ENCODE measurements around the gene SELENOM.
"Not testable (repeated sequence)": the region's sequence is repeated elsewhere in the genome, so short reads cannot be mapped to it uniquely, and the experiment has no call there.

SELENOM gene

DNA sequence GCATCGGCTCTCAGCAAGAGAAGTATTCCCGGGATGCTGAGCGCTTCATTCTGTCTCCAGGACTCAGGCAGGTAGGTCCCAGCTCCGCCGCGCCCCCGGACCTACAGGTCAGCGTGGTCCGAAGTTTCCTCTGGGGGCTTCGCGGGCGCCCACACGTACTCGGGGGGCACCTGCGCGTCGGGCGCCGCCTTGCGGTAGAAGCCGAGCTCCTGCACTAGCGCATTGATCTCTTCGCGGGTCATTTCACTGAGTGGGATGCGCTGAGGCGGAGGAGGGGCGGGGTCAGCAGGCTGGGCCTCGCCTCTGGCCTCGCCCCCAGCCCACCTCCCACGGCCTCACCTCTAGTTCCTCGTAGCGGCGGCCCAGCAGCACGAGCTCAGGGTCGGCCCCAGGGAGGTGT is 2.5 kb downstream of the SELENOM start:
- no peak for DNase-seq

DNA sequence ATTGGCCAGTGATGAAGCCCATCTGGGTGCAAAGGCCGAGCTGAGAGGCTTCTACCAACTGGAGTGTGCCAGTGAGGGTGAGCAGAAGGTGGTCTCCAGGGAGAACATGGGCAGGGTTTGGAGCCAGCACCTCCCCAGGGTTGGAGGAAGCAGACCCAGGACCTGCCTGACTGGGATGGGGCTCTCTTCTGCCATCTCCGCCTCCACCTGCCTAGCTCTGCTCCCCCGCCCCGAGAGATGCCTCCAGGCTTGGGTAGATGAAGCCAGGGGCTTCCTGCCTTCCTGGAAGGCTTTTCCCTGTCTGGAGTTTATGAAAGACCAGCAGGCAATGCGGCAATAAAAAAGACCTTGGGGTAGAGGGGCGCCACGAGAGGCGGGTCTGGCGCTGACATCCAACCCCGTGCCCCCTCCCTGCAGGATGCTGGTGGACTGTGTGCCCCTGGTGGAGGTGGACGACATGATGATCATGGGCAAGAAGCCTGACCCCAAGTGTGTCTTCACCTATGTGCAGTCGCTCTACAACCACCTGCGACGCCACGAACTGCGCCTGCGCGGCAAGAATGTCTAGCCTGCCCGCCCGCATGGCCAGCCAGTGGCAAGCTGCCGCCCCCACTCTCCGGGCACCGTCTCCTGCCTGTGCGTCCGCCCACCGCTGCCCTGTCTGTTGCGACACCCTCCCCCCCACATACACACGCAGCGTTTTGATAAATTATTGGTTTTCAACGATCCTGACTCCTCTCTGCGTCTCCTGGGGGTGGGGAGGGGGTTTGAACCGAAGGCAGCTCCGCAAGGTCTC is 3.3 kb downstream of the SELENOM start:
- no peak for DNase-seq

DNA sequence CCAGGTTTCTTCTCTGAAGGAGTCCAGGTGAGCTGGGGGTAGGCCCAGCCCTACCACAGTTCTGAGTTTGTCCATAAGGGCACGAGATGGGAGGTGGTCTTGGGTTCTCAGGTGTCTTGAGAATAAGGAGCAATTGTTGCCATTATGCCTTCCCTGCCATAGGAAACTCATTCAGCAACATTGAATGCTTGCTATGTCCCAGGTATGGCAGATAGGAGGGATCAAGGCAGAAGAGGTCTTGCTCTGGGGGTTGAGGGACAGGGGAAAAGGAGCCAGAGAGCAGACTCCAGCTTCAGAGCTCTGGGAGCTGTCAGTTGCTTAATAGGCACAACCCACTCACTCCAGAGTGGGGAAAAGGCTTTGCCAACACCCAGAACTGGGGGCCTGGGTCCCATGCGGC is 4.3 kb downstream of the SELENOM start:
- DNase-seq = no peak

DNA sequence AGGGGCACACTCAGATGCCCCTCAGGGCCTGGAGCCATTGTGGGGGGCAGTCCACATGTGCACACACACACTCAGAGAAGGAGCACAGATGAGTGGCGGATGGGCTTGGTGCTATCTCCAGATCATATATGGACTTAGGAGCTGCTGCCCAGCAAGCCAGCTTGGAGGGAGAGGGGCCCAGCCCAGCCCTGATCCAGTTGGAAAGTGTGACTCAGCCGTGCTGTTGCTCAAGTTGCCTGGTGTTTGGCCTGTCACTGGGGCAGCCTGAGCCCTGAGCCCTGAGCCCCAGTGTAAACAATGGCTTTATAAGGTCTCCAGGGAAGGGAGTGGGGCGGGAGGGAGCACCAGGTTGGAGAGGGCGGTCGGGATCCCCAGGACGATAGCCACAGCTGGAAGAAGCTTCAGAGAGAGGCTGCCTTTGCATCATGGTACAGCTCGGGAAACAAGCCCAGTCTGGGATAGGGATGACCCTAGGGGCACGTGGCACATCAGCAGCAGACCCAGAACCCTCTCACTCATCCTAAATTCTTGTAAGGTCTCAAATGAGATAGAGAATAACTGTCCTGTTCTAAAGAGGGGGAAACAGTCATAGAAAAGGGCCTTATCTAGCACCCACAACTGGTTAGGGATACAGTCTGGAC is 4.8 kb downstream of the SELENOM start:
- DNase-seq = no peak

DNA sequence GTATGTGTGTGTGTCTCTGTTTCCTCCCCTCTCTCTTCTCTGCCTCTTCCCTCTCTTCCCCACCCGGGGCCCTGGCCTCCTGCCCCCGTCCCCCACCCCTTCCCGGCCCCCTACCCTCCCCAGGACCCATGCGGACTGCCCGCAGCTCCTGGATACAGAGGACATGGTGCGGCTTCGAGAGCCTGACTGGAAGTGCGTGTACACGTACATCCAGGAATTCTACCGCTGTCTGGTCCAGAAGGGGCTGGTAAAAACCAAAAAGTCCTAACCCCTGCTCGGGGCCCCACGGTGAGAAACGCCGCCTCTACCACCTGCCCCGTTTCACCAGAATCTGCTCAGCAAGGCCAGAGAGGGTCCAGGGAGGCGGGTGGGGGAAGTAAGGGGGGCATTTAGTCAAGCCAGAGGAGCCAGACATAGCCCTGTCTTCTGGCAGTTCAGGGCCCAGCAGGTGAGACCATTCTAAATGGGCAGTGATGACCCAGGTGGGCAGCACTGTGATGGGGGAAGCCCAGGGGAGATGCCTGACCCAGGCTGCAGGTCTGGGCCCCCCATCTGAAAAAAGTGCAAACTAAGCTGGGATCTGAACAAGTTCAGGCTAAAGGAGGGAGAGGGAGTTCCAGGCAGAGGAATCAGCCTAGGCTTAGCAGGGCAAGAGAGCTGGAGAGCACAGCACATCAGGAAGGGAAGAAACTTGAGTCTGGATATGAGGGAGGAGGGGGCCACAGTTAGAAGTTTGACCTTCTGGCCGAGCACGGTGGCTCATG is 6.4 kb downstream of the SELENOM start:
- DNase-seq = no peak

DNA sequence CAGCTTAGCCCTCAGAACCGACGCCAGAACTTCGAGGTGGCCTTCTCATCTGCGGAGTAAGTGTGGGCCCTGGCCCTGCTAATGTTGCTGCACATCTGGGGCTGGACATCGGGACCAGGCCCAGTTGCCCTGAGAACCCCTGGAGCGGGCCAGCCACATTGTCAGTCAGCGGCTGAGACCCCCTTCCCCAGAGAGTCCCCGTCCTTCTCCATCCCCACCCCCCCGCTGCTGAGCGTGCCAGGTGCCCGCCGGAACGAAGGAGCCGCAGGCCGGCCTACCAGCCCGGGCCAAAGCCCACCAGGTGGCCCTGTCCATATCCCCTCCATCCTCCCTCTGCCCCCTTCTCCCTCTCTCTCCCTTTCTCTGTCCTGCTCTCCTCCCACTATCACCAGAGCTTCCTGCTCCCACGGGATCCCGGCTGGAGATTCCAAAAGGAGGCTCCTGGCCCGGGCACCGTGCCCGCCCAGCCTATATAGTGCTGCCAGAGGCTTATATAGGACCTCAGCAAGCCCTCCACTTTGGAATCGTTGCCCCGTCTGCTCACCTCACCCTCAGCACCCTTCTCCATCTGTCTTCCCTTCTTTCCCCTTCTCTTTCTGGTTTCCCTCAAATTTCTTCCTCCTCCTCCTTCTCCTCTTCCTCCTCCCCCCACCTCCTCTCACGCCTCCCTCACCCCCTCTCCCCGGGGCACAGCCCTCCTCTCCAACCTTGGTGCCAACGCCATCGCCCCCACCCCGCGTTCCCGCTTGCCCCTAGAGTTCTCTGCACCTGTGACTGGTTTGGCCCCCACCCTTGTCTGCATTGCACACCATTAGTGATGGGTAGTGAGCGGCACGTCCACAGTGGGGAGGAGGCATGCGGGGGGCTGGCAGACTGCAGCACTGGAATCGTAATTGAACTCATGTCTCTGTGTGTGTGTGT is 7.3 kb downstream of the SELENOM start:
- no peak for DNase-seq

DNA sequence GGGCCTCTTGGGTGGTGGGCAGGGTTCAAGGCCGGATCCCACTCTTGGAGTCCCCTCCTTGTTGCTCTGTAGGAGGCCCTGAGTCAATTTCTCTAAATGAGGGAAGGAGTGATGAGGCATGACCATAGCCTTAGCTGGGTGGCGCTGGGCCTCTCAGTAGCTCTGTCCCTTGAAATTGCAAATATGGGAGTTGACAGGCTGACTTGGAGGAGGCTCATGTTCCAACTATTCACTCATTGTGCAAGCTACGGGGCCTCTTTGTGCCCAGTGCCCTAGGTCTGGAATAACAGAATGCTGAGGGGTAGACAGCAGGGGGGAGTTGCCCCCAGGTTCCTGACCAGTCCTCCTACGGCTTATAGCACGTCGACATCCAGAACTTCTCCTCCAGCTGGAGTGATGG is 8.0 kb downstream of the SELENOM start:
- DNase-seq = no peak

DNA sequence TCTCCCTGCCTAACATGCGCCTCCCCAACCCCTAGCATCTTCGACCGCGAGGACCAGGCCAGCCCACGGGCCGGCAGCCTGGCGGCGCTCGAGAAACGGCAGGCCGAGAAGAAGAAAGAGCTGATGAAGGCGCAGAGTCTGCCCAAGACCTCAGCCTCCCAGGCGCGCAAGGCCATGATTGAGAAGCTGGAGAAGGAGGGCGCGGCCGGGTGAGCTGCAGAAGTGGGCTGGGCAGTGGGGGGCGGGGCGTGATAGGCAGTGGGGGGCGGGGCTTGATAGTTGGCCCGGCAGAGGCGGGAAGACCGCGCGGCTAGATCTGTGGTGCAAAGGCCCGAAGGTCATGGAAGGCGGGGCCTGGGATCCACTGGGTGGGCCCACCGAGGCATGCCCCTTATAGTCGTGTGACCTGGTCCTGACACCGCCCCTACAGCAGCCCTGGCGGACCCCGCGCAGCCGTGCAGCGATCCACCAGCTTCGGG is 8.7 kb downstream of the SELENOM start:
- DNase-seq = no peak

DNA sequence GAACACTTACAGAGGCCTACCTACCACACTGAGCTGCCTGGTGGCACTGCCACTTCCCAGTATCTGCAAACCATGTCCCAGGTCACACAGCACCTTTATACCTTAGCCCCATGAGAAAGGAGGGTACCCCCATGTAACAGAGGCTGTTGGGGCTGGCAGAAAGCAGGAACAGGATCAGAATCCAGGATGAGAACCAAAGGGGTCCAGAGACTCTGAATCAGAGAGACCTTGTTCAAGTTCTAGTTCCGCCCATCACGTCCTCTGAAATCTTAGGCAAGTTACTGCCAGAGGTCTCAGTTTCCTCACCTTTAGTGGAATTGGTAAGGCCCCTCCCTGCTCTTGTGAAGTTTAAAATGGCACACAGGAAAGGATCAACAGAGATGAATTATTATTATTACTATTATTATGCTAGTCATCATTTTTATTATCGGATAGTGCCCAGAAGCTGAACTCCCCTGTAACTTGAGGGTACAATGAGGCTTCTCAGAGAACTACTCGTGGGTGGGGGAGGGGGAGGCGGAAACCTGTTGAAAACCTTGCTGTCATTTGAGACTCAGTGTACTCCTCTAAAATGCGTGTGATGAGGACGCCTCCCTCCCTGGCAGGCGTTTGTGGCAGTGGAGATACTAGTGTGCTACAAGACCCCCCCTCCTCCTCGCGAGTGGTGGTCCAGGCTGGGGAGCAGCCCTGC is 9.3 kb downstream of the SELENOM start:
- no peak for DNase-seq

DNA sequence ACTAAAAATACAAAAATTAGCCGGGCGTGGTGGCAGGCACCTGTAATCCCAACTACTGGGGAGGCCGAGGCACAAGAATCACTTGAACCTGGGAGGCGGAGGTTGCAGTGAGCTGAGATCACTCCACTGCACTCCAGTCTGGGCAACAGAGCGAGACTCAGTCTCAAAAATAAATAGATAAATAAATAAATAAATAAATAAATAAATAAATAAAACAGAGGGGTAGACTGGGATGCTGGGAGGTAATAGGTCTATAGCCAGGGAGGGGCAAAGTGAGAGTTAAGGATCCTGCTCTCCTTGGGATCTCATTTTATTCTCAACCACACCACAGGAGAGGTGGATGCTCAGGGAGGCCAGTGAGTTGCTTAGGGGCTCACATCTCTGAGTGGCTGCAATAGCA is 9.8 kb downstream of the SELENOM start:
- DNase-seq = not testable (repeated sequence)

DNA sequence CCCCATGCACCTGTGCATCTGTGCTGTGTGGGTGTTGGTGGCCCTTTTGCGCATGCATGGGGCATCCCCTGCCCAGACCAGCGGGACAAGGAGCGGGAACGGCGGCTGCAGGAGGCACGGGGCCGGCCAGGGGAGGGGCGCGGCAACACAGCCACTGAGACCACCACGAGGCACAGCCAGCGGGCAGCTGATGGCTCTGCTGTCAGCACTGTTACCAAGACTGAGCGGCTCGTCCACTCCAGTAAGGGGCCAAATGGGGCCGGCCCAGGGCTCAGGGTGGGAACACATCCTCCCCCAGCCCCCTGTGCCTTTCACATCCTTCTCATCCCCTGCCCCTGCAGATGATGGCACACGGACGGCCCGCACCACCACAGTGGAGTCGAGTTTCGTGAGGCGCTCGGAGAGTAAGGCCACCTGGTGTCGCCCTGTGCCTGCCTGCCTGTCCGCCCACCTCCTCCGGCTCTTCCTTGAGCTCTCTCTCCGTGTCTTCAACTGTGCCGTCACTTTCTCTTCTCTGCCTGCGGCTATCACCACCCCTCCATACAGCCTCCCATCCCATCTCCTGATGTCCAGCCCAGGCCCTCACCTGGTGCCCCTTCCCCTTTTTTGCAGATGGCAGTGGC is 10.6 kb downstream of the SELENOM start:
- no peak for DNase-seq

DNA sequence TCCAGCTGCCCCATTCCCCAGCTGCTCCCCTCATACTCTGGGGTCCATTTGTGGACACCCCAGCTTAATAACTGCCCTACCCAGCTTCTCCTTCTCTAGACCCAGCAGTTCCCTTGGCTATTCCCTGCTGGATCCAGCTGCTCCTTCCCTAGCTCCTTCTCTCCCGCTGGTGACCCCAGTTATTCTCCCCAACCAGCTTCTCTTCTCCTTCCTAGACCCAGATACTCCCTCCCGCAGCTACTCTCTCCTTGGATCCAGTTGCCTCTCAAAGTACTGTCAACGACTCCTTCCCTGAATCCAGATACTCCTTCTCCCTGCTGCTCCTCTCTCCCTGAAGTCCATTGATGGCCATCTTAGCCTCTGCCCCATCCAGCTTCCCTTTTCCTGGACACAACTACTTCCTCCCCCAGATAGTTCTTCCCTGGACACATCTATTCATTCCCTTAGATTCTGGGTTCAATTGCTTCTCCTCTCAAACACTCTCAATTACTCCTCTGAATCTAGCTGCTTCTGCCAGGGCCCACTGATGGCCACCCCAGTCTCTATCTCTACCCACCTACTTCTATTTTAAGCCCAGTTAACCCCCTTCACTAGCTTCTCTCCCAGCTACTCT is 11.6 kb downstream of the SELENOM start:
- no peak for DNase-seq

DNA sequence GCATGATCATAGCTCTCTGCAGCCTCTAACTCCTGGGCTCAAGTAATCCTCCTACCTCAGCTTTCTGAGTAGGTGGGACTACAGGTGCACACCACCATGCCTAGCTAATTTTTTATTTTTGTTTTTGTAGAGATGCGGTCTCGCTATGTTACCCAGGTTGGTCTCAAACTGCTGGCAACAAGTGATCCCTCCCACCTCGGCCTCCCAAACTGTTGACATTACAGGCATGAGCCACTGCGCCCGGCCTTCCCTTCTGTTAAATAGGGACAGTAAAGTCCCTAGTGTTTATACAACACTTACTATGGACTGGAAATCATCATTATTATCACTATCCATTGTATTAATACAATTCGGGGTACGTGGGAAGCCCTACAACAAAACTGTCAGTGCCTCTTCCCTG is 12.6 kb downstream of the SELENOM start:
- no peak for DNase-seq

DNA sequence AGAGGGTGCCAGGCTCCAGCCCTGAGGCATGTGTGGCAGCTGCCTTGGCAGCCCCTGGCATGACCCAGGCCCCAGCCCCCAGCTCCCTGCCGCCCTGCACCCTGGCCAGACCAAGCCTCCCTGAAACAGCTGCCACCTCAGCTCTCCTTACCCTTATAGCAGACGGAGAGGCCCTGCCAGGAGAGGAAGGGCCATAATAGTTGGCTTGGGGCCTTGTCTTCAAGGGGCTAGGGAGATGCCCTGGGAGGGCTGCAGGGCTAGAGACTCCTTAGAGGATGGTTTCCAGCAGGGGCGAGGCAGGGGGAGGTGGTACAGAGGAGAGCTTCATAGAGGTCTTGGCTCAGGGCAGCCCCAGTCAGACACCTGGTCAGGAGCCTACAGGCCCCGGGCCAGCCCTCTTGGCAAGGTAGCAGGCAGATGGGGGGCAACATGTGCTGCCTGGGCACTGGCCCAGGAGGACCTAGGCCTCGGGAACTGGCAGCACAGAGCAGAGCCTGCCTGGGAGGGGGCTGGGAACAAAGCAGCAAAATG is 13.3 kb downstream of the SELENOM start:
- no peak for DNase-seq

DNA sequence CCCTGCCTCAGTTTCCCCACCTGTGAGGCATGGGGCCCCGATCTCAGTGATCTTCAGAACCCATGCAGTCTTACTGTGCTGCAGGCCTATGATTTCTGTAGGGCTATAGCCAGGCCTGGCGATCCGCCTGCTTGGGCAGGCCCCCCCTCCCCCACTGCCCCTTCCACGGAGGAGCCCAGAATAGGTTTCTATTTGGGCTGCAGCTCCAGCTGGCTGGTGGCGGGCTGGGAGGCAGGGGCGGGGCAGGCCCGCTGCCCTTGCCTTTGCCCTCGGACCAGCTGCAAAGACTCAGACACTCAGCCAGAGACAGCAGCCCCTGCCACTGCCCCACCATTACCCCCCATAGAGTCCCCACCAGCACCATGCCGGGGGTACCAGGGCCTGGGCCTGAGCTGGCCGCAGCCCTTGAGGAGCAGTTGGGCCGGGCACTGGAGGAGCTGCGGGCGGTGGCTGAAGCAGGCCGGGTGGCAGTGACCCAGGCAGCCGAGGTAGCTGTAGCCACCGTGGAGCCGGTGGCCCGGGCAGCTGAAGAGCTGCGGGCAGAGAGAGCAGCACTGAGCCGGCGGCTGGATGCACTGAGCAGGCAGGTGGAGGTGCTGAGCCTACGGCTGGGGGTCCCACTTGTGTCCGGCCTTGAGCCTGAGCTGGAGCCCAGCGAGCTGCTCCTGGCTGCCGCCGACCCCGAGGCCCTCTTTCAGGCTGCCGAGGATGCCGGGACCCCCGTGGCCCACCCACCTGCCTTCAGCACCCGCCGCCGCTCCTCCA is 14.1 kb downstream of the SELENOM start:
- no peak for DNase-seq

DNA sequence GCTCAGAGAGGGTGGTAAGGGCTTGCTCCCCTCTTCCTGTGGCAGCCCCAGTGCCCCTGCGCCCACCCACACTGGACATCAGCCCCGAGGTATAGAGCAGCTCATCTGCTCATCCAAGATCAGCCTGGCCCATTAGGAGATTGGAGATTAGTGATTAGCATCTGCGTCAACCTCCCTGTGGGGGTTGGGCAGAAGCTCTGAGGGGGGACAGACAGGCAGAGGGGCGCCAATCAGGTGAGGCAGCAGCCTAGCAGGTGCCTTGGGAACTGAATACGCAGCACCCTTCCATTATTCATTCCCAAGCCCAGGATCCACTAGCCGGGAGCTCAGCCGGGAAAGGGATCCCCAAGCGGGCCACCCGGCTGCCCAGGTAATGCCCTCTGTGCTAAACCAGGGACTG is 15.2 kb downstream of the SELENOM start:
- no peak for DNase-seq

DNA sequence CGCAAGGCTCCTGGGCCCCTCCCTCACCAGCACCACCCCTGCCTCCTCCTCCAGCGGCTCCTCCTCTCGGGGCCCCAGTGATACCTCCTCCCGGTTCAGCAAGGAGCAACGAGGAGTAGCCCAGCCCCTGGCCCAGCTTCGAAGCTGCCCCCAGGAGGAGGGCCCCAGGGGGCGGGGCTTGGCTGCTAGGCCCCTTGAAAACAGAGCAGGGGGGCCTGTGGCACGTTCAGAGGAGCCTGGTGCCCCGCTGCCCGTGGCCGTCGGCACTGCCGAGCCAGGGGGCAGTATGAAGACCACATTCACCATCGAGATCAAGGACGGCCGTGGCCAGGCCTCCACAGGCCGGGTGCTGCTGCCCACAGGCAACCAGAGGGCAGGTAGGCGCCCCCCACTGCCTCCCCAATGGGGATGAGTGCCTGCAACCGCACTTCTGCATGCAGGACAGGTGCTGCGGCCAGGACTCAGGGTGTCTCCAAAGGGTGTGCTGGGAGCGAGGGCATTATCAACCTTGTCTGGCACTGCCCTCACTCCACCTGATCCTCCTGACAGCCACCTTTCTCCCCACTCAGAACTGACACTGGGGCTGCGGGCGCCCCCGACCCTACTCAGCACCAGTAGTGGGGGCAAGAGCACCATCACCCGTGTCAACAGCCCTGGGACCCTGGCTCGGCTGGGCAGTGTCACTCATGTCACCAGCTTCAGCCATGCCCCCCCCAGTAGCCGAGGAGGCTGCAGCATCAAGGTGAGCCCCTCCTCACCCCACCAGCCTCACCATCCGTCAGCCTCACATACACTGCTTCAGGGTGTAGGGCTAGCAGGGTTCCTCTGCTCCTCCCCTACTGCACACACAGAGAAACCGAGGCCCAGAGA is 16.0 kb downstream of the SELENOM start:
- no peak for DNase-seq

DNA sequence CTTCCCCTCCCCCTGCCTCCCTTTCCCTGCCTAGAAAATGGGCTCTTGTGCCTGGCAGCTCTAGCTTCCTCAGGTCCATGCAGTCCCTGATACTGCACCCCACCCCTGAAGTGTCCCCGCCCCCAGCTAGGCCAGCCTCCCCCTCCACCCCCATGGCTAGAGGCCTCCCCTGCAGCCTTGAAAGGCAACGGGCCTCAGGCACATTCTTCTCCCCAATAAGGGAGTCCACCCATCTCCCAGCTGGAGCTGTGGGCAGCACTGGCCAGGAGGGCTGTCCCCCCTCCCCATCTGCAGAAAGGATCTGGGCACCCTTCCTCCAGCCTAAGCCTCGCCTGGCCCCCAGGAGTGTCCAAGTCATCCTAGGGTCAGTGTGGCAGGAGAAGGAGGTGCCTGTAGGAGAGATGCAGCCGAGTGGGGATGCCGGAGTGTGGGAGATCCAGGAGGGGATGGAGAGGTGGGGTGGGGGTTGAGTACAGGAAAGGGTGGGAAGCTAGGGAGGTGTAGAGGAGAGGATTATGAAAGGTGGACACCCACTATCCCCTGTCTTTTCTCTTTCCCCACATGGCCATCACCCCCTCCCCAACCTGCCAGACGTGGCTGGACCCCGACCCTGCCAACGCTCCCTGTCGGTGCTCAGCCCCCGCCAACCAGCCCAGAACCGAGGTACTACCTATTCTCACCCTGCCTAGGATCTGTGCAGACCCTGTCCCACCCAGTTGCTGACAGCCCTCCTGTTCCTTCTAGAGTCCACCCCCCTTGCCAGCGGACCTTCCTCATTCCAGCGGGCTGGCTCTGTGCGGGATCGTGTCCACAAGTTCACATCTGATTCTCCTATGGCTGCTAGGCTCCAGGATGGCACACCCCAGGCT is 16.9 kb downstream of the SELENOM start:
- no peak for DNase-seq
